HG03045 (cell line): Measurements from ENCODE around the gene SERF2.
"Not testable (repeated sequence)": the region's sequence is repeated elsewhere in the genome, so short reads cannot be mapped to it uniquely, and the experiment has no call there.

Experiments
- ATAC-seq: cut with Tn5 transposase; IDR thresholded peaks from one replicate; pipeline ENCODE4 v1.9.1; 2021; ENCODE audit warnings: mild to moderate bottlenecking, moderate library complexity; ENCODE audit not compliant: unreplicated experiment

SERF2 gene

DNA sequence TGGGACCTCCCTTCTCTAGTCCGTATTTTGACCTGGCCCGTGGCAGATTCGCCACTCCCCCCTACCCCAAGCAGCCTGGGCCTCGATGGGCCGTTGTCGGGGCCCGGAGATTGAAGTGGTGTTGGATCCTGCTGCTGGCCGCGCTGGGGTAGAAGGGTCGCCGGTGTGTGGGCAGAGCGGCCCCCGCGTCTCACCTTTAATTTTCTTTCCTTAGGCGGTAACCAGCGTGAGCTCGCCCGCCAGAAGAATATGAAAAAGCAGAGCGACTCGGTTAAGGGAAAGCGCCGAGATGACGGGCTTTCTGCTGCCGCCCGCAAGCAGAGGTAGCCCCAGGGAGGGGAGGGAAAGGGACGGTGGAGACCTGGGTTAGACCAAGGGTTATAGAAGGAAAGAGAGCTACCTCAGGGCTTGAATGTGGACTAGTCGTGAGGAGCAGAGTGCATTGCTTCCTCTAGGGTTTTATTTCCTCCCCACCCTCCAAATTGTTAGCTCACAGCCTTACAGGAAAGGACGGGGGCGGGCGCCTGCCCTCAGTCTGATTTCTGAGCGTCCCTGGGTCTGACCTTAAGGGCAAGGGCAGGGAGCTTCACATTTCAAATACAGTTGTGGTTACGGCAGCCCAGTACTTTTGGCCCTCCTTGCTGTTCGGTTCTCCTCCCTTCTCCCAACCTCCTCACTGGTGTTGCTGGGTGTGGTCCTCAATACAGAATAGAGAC, 799 bp downstream of the SERF2 start:
- no peak for ATAC-seq

DNA sequence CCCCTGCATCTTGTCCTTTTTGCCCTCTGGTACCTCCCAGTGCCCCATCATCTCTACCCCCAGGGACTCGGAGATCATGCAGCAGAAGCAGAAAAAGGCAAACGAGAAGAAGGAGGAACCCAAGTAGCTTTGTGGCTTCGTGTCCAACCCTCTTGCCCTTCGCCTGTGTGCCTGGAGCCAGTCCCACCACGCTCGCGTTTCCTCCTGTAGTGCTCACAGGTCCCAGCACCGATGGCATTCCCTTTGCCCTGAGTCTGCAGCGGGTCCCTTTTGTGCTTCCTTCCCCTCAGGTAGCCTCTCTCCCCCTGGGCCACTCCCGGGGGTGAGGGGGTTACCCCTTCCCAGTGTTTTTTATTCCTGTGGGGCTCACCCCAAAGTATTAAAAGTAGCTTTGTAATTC, 1.5 kb downstream of the SERF2 start:
- no peak for ATAC-seq

DNA sequence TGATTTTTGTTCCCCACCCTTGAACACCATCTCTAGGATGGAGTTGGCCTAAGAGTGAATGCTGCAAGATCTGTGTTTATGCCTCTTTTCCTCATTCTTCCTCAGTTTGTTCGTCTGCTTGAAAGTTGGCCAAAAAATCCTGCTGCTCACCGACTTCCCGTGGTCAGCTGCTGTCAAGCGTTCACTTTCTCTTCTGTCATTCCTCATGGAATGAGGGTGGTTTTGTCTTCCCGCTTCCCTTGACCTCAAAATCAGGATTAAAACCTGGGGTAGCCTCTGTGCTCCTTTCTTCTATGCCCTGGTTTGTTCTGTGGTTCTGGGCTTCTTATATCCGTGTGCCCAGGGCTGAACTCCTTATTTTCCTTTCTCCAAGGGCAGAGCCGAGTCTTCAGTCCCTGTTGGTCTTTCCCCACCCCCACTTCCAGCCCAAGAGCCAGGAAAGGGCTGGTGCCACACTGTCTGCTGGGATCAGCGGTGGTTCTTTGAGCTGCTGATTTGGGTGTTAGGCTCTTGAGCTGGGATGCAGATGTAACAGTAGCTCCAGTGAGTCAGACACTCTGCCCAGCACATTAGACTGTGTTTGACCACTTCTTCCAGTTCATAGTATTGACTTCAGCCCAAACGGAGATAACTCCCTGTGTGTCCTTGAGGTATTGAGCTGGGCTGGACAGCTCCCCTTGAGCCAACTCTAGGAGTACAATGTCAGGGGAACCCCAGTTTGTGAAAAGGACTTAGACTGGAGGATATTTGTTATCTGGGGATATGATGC, 2.3 kb downstream of the SERF2 start:
- no peak for ATAC-seq

DNA sequence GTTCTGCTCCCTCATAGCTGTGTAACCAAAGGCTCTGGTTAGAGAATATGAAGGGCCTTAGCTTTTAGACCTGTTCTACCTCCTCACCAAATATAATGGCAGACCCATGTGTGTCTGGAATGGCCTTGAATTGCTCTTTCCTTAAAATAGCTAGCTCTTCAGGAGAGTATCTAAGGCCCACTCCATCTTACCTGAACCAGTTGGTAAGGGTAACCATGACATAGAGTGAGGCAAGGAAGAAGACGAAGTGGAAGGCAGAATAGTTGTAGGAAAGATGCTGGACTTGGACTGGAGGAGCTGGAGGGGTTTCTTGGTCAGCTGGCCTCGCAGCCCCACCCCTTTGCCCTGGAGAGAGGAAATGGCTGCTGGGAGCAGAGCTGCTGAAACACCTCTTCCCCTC, 3.1 kb downstream of the SERF2 start:
- no peak for ATAC-seq

DNA sequence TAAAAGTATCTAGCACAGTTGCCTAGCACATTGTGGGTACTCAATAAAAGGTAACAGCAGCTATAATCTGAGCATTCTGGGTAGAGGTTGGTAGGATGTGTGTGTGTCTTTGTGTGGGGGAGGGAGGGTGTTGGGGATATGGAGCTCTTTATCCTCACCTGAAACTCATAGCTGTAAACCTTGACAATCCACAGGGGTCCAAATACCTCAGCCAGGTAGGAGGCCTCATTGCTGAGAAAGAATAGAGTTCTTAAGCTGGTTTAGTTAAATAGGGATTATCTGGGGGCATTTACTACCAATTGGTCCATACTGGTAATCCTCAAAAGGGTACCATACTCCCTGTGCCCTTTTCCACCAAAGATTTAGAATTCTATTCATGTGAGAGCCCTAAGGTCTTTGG, 3.9 kb downstream of the SERF2 start:
- ATAC-seq = no peak

DNA sequence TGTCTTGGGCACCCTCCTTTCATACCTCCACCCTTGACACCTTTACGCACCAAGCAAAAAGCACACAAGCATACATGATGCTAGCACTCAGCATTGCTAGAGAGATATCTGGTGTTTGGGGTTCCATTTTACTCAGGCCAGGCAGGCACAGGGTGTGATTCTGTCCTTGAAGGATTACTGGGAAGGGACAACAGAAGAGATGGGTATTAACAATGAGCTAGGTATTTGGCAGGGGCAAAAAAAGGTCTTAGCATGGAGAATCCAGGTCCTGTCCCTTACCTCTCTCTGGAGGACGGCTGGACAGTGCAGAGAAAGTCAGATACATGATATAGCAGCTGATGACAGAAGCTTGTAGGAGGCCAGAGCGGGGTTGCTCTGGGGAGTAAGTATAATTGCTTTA, 4.4 kb downstream of the SERF2 start:
- ATAC-seq = no peak

DNA sequence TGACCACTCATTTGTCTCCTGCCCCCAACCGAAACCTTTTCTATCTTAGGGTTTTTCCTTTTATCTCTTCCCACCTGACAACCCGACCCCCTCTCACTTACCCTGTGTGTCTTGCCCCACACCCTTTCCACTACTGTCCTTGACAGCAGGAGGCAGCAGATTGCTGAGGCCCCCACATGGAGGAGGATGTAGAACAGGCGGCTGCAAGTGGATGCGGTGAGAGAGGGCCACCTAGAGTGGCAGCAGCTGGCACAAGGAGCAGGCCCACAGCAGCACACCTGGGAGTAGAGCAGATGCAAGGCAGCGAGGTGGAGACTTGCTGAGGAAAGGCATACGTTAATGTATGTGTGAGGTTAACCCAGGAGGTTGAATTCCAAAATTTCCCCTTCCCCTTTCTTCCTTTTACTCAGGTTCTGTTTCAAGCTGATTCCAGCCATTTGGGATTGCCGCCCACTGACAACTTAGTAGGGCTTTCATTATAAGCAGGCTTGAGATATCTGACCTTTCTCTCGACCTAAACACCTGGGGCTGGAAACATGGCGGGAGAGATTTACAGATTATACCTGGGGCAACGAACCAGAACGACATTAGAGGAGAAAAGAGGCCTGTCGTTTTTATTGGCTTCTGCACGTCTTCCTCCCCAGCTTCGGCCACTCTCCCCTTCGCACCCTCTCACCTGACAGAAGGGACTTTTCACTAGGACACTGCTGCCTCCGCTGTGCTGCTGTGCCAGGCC, 7.3 kb downstream of the SERF2 start:
- ATAC-seq = no peak

DNA sequence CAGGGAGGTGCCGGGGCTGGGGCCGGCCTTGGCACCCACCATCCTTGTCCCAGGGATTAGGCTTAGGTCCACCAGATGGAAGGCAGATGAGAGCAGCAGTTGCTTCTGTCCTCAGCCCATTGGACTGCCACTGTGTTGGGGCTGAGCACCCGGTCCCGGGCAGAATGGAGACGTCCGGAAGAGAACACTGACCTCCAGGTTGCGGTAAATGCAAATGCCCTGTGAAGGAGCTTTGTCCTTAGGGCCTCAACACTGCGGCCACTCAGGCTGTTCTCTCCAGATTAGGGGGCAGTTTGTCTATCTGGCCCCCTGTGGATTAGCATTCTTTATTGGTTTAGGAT, 7.8 kb downstream of the SERF2 start, which contains the start of gene SERINC4:
TSS of gene SERINC4 (minus strand) at position 276 of the 341 bp plus-strand sequence. CDS start at position 42, 234 bp downstream.
- no peak for ATAC-seq

DNA sequence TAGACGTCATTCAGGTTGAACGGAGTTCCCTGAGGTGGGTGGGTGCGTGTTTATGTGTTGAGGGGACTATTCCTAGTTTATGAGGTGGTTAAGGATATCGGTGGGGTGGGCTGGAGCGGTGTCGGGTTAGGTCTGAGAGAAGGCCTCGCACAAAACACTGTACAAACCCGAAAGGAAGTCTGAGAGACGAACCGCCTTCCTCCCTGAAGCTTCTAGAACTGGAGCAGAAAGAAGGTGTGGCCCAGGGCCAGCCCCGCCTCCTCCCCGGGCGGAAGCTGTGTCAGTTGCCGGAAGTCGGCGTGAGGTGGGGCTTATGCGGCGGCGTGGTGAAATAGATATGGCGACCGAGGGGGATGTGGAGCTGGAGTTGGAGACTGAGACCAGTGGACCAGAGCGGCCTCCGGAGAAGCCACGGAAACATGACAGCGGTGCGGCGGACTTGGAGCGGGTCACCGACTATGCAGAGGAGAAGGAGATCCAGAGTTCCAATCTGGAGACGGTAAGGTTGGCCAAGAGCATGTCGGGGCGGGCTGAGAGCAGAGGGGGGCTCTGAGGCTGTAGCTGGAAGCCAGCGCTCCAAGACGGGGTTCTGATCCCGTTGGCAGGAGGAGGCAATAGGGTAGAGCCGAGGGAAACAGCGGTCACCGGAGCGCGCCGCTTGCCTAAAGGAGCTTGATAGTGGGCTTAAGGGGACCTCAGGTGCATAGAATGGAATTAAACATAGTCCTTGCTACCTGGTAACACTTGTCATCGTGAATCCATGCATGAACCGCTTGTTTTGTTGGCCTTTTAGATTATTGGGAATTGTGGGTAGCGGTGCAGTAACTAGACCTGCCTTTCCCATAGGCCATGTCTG, 8.4 kb downstream of the SERF2 start, which contains the start of gene HYPK:
TSS of gene HYPK (plus strand) at position 314 of the 856 bp plus-strand sequence. CDS start at position 338, 24 bp downstream.
- ATAC-seq = peak; percentile 87

DNA sequence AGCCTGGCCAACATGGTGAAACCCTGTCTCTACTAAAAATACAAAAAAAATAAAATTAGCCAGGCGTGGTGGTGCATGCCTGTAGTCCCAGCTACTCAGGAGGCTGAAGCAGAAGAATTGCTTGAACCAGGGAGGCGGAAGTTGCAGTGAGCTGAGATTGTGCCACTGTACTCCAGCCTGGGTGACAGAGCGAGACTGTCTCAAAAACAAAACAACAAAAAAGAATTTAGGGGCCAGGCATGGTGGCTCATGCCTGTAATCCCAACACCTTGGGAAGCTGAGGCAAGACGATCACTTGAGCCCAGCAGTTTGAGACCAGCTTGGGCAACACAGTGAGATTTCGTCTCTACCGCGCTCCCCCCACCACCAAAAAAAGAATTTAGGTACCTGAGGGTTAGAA, 10.6 kb downstream of the SERF2 start:
- not testable (repeated sequence) for ATAC-seq

DNA sequence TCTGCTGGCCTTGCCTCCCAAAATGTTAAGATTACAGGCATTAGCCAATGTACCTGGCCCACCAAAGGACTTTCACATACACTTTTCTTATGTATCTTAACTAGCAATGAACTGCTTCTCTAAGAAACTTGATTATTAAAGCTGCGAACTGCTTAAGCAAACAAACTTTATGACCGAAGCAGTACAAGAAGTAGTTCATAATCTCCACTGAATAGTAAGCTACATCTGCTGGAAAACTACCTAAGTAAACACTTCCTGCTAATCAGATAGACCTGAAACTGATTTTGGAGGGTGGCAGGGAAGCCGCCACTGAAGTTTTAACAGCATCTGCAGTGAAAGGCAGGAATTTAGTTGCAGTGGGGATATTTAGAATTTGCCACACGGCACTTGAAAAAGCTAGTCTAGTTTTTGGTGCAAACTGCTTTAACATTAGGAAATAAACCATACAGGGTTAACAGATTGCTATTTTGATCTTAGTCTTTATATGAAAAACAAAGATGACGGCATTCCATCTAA, 16.4 kb downstream of the SERF2 start:
- ATAC-seq = no peak

DNA sequence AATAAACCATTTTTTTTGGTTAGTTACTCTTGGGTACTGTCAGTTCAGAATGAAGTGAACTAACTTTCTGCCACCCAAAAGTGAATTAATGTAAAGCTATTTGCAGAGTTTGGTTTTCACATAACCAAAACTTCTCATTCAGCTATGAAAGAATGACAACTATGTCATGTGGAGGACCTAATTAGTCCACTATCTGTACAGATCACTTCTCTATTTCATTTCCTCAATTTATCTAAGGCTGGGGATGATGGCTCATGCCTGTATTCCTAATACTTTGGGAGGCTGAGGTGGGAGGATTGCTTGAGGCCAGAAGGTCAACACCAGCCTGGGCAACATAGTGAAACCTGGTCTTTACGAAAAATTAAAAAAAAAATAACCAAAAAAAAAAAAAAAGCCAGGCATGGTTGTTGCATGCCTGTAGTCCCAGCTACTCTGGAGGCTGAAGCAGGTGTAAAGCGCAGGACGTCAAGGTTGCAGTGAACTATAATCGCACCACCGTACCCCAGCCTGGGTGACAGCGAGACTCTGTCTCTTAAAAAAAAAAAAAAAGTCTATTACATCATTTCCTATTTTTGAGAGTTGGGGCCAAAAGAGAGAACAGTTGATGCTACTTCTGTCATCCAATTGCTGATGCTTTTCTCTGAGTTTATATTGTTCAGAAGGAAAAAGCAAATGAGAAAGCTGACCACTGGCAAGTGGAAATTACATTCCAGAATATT, 17.0 kb downstream of the SERF2 start:
- no peak for ATAC-seq

DNA sequence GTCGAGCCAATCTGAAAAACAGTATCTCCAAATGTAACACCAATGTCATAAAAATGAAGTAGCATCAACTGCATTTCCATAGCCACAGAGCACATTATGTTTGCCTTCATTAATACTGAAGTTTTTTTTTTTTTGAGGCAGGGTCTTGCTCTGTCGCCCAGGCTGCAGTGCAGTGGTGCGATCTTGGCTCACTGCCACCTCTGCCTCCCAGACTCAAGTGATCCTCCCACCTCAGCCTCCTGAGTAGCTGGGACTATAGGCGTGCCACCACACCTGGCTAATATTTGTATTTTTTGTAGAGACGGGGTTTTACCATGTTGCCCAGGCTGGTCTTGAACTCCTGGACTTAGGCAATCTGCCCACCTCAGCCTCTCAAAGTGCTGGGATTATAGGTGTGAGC, 22.9 kb downstream of the SERF2 start:
- ATAC-seq = not testable (repeated sequence)

DNA sequence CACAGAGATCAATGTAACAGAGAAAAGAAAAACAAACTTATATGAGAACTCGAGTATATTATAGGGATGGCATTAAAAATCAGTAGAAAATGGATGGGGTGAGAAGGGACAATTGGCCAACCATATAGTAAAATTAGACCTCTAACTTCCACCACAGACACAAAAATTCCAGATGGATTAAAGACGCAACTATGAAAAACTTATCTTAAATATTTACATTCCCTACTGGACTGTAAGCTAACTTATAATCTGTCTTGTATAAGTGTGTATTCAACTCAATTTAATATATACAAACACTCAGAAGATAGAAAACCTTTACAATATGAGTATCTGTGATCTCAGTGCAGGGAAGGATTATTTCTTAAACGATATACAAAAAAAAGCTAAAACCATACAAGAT, 29.4 kb downstream of the SERF2 start:
- ATAC-seq = no peak

DNA sequence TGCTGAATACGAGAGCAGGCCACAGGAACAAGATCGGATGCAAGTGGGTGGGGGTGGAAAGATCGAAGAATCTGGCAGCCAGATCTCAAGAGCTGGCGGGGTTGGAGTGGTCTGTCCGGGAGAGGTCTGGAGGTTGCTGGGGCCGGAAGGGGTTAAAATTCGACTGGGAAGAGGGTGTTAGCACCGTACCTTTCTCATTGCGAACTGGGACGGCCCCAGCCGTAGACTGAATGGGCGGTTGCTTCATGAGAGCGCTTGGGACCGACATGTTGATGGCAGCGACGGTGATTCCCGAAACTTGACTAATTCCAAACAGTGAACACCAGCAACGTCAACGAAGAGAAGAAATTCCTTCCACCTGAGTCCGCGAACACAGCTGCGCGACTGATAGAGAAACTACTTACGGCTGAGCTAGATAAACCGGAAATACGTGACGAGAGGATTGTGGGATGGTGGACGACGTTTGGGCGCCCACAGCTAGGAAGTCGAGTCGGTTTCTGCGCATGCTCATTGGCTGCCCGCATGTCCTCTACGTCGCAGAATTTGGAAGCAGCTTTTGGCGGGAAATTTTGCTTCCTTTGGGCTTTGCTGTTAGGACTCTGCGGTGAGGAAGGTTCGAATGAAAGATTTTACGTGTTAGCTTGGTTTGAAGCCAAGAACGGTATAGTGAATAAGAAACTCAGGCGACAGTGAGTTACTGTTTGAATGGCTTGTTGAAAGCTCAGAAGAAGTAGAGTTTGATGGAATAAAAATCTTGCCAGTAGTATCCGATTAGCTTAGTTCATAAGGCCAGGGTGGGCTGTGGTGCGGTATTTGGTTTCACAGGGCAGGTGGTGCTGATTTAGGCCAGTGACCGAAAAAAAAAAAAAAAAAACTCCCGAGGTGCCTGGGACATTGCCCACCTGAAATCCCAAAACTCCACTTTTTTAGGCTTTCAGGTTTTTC, 32.5 kb downstream of the SERF2 start, which contains the start of gene MFAP1:
TSS of gene MFAP1 (minus strand) at position 389 of the 945 bp plus-strand sequence. CDS start at position 268, 121 bp downstream.
- ATAC-seq = peak; percentile 63

DNA sequence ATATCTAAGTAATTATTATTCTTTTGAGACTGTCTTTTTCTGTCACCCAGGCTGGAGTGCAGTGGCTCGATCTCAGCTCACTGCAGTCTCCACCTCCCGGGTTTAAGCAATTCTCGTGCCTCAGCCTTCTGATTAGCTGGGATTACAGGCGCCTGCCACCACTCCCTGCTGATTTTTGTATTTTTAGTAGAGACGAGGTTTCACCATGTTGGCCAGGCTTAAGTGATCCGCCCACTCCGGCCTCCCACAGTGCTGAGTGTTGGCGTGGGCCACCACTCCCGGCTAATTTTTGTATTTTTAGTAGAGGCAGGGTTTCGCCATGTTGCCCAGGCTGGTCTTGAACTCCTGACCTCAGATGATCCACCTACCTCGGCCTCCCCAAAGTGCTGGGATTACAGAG, 33.2 kb downstream of the SERF2 start:
- not testable (repeated sequence) for ATAC-seq

DNA sequence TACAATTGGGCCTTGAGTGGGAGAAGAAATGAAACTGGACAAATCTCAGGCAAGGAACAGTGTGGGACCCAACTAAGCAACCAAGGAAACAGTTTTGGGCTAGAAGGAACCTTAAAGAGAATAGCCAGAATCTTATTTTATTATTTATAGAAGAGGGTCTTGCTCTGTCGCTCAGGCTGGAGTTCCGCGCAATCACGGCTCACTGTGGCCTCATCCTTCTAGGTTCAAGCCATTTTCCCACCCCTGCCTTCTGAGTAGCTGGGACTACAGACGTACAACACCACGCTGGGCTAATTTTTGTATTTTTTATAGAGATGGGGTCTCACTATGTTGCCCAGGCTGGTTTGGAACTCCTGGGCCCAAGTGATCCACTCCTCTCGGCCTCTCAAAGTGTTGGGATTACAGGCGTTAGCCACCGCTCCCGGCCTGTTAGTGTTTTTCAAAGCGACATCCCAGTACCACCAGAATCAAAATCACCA, 33.9 kb downstream of the SERF2 start:
- ATAC-seq = no peak
